ENCODE data around the gene SLAMF8.

The SLAMF8 gene

GRCh38 chr1:159845751-159846629 lies 19.3 kb downstream of the SLAMF8 start:
- DNase-seq (ENCODE audit: low read depth in 3 of 3) = no peak

DNA sequence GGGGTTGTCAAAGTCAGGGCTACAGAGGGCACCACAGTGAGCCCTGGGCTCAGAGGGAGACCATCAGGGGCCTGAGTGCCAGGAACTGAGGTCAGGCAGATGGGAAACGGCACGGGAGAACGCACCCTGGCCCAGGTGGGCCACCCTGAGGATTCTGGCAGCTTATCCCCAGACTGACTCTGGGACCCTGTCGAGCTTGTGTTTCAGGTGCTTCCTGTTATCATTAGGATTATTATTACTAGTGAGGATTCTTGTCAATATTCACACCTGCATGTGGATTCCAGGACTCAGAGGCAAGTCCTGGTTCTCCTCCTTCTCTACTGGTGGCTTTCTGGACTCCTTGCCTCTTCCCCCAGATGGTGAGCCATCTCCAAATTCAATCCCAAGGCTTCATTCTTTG lies 20.6 kb downstream of the SLAMF8 start:
- no peak for DNase-seq (ENCODE audit: low read depth in 3 of 3)

DNA sequence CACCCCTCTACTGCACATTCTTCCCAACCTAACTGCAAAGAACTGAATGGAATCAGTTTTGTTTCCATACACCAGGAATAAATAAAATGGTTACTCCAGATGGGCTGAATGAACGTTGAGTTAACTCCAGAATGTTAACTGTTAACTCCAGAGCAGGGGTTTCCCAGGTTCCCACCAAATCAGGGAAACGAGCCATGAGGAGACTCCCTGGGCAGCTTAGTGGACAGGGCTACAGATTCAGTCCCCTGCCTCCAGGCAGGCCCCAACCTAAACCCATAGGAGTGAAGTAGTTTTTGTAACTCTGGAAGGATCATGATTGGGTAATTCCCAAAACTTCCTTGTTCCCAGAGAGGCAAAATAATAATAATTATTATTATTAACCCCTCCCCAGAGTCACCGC lies 21.7 kb downstream of the SLAMF8 start:
- no peak for DNase-seq (ENCODE audit: low read depth in 3 of 3)

GRCh38 chr1:159849626-159850366 lies 23.1 kb downstream of the SLAMF8 start:
- no peak for DNase-seq (ENCODE audit: low read depth in 3 of 3)

DNA sequence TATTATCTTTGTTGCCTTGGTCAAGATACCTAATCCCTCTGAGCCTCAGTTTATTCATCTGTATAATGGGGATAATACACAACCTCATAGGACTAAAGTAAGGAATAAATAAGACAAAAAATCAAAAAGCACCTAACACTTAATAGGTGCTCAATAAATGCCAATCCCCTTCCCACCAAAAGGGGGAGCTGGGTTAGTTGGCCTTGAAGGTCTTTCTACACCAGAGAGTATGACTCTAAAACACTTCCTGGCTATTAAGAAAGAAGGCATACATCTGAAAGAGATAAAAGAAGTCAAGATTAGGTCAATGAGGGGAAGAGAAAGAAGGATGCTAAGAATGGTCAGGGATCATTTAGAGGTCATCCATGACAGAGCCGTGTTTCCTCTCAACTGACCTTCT lies 24.7 kb downstream of the SLAMF8 start:
- DNase-seq (ENCODE audit: low read depth in 3 of 3) = no peak

- DNase-seq (ENCODE audit: low read depth in 3 of 3) = no peak
Observed at GRCh38 chr1:159853417-159854115, 26.9 kb downstream of the SLAMF8 start.

GRCh38 chr1:159854116-159854692 lies 27.5 kb downstream of the SLAMF8 start:
- peak in 1 of 3 donors; percentile 32 for DNase-seq (ENCODE audit: low read depth in 3 of 3)

DNA sequence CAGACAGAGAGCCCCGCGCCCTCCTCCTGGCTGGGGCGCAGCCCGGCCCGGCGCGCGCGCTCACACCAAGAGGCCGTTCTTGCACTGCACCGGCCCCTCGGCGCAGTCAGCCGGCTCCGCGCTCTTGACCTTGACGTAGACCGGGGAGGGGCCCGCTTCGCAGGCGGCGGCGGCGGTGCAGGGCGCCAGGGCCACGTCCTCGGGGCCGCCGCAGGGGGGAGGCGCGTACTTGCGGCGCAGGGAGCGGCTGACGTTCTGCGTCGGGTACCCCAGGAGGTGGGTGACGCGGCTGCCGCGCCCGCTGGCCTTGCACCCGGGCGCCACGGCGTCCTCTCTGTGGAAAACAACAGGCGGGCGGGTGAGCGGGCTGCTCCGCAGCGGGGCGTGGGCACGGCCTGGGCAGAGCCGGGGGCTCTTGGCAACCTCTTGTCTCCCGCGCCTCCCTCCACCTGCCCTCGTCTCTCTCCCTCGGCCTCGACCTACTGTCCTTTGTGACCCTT lies 28.1 kb downstream of the SLAMF8 start:
- DNase-seq (ENCODE audit: low read depth in 3 of 3) = peak; percentile 60 to 69 (median 64)

DNA sequence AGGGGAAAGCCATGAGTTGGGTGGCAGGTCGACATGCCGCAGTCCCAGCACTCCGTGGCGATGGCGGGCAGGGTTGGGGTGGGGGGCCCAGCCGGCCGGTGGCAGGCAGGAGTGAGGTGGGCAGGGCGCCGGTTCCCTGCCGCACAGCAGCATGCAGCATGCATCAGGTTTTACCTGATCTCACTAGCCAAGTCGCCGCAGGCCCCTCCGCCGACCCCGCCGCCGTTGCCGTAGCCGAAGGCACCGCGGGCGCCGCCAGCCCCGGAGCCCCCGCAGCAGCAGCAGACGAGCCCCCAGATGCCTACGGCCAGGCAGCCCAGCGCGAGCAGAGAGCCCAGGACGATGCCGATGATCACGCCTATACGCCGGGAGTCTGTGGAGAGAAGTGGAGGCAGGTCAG lies 29.0 kb downstream of the SLAMF8 start:
- DNase-seq (ENCODE audit: low read depth in 3 of 3) = no peak

- DNase-seq (ENCODE audit: low read depth in 3 of 3) = no peak
Observed at GRCh38 chr1:159856576-159856975, 29.9 kb downstream of the SLAMF8 start.

- DNase-seq (ENCODE audit: low read depth in 3 of 3) = no peak
Observed at GRCh38 chr1:159857889-159858288, 31.2 kb downstream of the SLAMF8 start.

DNA sequence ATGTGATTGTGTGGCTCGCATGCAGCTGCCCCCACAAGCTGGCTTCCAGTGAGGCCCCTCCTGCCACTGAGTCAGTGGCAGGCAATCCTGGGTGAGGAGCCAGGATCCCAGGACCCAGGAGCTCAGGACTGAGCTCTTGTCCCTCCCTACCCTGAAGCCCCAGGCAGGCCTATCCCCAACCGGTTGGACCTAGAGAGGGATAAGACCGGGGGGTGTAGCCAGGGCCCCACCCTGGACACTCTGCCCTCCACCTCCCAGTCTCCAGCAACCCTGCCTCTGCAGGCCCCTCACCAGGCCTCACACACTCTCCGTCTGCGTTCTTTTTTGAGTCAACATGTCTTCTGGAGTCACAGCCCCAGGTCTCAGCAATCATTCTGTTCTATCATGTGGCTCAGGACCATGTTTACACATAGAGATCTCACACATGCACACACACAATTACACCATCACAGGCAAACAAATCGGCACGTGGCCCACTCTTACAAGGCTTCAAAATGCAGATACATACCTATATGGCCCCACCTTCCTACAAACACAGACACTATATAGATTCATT lies 33.2 kb downstream of the SLAMF8 start:
- no peak for DNase-seq (ENCODE audit: low read depth in 3 of 3)

GRCh38 chr1:159860456-159860855 lies 33.8 kb downstream of the SLAMF8 start:
- no peak for DNase-seq (ENCODE audit: low read depth in 3 of 3)

DNA sequence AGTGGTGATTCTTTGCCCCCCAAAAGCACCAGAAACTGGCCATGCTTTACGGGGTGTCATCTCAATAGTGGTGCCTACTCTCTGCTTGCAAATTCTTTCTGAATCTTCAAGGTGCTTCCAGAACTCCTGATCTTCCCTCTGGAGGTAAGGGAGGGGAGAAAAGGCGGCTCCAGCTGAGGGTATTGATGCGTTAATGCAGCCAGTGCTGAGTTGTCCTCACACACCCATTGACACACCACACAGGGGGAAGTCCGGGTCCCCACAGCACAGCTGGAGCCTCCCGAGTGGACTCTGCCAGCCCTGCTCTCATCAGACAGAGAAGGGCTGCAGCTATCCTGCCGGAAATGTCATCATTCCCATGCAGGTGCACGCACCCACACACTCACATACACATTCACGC lies 34.5 kb downstream of the SLAMF8 start:
- DNase-seq (ENCODE audit: low read depth in 3 of 3) = no peak

- DNase-seq (ENCODE audit: low read depth in 3 of 3) = no peak
Observed at GRCh38 chr1:159862031-159862430, 35.4 kb downstream of the SLAMF8 start.

DNA sequence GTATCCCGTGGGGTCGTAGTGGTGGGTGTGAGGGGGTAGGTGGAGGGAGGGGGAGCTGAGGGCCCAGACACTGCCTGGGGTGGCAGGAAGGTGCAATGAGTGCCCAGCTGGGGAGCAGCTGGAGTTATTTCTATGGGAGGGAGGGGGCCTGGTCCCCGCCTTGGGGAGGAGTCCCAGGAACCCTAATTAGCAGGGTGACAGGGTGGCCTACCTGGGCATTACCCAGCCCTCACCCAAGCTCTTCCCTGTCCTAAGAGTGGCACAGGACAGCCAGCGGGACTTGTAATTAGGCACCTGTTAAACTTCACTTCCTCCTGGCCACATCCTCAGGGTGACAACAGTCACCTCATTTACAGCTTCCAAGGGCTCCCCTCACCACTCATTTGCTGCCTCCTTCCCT lies 35.9 kb downstream of the SLAMF8 start, which contains the start of gene VSIG8:
VSIG8 (minus strand) TSS at position 101 of the 400 bp plus-strand sequence. CDS start 136 bp downstream, outside the sequence.
- DNase-seq (ENCODE audit: low read depth in 3 of 3) = no peak

DNA sequence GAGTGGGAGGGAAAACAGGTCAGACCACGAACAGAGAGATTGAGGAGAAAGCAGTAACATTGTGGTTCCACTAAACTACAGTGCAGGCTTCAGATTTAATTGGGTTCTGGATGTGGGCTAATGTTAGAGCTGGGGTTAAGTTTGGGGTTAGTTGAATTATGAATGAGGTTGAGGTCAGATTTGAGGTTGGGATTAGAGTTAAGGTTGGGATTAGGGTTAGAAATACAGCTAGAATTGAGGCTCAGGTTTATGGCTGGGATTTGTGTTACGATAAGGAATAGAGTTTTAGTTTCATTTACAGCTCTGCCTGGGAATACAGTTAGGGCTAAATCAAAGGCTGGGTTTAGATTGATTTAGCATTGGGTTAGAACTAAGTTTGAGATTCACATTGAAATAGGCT lies 37.6 kb downstream of the SLAMF8 start:
- DNase-seq (ENCODE audit: low read depth in 3 of 3) = no peak

- no peak for DNase-seq (ENCODE audit: low read depth in 3 of 3)
Observed at GRCh38 chr1:159866066-159866465, 39.4 kb downstream of the SLAMF8 start.

DNA sequence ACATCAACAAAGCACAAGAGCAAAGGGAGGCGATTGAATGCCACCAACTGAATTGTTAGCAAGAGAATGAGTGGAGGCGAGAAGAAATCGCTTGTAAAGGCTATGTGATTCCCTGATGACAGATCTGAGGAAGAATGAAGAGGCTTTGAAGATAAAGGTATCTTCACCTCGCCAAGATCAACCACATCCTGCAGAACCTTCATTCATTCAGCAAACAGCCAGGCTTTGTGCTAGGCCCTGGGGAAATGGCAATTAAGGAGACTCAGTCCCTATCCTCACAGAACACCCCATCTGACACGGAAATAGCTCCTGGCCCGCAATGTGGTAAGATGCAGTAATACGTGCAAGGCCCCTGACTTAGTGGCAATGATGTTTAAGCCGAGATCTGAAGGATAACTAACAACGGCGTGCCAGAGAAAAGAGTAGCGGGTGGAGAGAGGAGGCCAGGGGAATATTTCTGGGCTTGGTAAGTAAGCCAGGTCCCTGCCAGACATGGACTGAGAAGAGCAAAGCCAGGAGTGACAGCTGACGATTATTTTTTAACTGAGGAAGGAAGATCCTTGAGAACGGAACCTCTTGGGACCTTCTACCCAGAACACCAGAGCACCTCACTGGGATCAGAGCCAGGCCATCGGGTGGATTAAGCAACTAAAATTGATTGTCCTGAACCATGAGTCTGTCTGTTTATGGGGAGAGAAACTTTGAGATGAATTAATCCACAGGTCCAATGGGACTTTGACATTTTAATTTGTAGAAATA lies 40.4 kb downstream of the SLAMF8 start:
- no peak for DNase-seq (ENCODE audit: low read depth in 3 of 3)

DNA sequence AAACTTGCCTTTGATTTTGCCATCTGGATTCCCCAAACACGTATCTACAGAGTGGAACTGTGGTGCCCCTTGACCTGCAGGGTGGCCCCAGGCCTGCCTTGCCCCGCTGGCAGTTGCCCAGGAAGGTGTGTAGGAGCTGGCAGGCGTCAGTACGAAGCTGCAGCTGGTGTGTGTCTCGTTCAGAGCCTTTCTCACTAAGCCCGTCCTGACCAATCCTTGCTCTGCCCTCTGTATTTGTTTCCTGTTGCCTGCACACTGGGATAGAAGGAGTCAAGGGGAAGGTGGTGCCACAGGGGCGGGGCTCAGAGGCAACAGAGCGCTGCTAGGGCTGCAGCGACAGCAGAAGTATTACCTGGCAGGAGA lies 41.0 kb downstream of the SLAMF8 start:
- no peak for DNase-seq (ENCODE audit: low read depth in 3 of 3)

- DNase-seq (ENCODE audit: low read depth in 3 of 3) = no peak
Observed at GRCh38 chr1:159868766-159869165, 42.1 kb downstream of the SLAMF8 start.

Data from stimulated activated CD4-positive, alpha-beta T cell treated with anti-CD3 and anti-CD28 coated beads, TNF-alpha, amount 100 ng/mL, for 48 hours (primary cell).